ENCODE results near the gene BCAT1. TPM values are rescaled to one million over a fixed set of nuclear protein-coding genes. Genes with fewer than 3 reads are reported as not detected.

Gene BCAT1
- total and polyA plus RNA-seq, 9 of the 15 experiments (the other 6 are each of a cell fraction or from before 2014, with no cell fraction given) = 38.5 to 157 (median 66.8) TPM

DNA sequence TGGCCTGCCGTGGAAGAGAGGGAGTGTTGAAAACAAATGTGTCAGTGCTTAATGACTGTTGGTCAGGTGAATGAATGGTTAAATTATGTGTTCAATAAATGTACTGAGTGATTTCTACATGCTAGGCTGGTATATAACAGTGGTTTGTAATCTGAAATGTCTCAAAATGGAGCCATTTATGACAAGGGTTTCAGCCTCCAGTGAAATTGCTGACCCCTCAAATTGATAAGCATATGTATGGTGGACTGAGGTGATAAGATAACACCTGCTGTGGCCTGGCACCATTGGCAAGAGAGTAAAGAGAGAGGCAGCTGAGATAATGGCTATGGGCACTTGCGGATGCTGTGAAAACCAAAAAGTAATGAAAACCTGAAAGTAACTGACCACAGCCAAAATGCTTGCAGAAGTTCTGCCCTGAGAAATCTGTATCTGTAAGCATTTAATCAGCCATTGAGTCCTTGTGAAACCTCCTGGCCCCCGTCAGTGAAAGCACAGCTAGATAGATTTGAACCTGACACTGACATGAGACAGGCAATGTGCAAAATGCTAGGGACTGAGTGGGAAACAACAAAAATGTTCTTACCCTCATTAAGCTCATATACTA is 1.4 kb upstream of the BCAT1 start (continued):
- TF ChIP-seq, protein P1, sequence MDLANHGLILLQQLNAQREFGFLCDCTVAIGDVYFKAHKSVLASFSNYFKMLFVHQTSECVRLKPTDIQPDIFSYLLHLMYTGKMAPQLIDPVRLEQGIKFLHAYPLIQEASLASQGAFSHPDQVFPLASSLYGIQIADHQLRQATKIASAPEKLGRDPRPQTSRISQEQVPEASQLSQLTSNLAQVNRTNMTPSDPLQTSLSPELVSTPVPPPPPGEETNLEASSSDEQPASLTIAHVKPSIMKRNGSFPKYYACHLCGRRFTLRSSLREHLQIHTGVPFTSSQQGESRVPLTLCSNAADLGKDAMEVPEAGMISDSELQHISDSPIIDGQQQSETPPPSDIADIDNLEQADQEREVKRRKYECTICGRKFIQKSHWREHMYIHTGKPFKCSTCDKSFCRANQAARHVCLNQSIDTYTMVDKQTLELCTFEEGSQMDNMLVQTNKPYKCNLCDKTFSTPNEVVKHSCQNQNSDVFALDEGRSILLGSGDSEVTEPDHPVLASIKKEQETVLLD (IDR thresholded peaks at IDR 0.05) = 0 out of 2 replicates have a peak, but pooled peaks have one; percentile 42
- TF ChIP-seq CBFA2T2 (conservative IDR thresholded peaks at IDR 0.05) (peak; percentile 83), SLC30A9 (CRISPR knock-in tag; IDR thresholded peaks at IDR 0.05) (no peak), PTRF (tag; IDR thresholded peaks at IDR 0.05) (peak; percentile 66), ZNF583 (CRISPR knock-in tag; IDR thresholded peaks at IDR 0.05) (peak; percentile 33; the same call in 1 of the 2 replicates), ZNF239 (CRISPR knock-in tag; IDR thresholded peaks at IDR 0.05) (peak; percentile 49), GTF2E2 (tag; IDR thresholded peaks at IDR 0.05) (no peak), ATF1 (CRISPR knock-in tag; IDR thresholded peaks at IDR 0.05) (no peak), ATF1 (tag; IDR thresholded peaks at IDR 0.05) (peak; percentile 51), ZNF408 (CRISPR knock-in tag; IDR thresholded peaks at IDR 0.05; ENCODE audit: low read depth) (no peak), NFRKB (IDR thresholded peaks at IDR 0.05; ENCODE audit: low read depth) (peak; percentile 42; the same call in 1 of the 2 replicates), ZSCAN32 (CRISPR knock-in tag; IDR thresholded peaks at IDR 0.05) (no peak), STAT5A (IDR thresholded peaks at IDR 0.05; ENCODE audit: borderline replicate concordance, low read length) (peak; percentile 68), PYGO2 (tag; IDR thresholded peaks at IDR 0.05) (peak; percentile 59; the same call in 1 of the 2 replicates), ELF2 (CRISPR knock-in tag; IDR thresholded peaks at IDR 0.05) (peak; percentile 49; the same call in 1 of the 2 replicates), PHF20 (IDR thresholded peaks at IDR 0.05; ENCODE audit: partially characterized antibody) (no peak), FOXJ2 (tag; IDR thresholded peaks at IDR 0.05) (peak; percentile 67), SMARCA4 (IDR thresholded peaks at IDR 0.05) (peak; percentile 81), HDAC1 (IDR thresholded peaks at IDR 0.05) (peak; percentile 19 to 52; a peak in 1 of 4 replicates), ZNF589 (CRISPR knock-in tag; IDR thresholded peaks at IDR 0.05; ENCODE audit: low read depth) (no peak), DDX20 (tag; IDR thresholded peaks at IDR 0.05; ENCODE audit: low read depth) (peak; percentile 55; the same call in 1 of the 2 replicates), BRCA1 (IDR thresholded peaks at IDR 0.05) (no peak), BRCA1 (CRISPR knock-in tag; IDR thresholded peaks at IDR 0.05) (no peak)
- TF ChIP-seq, protein P2, sequence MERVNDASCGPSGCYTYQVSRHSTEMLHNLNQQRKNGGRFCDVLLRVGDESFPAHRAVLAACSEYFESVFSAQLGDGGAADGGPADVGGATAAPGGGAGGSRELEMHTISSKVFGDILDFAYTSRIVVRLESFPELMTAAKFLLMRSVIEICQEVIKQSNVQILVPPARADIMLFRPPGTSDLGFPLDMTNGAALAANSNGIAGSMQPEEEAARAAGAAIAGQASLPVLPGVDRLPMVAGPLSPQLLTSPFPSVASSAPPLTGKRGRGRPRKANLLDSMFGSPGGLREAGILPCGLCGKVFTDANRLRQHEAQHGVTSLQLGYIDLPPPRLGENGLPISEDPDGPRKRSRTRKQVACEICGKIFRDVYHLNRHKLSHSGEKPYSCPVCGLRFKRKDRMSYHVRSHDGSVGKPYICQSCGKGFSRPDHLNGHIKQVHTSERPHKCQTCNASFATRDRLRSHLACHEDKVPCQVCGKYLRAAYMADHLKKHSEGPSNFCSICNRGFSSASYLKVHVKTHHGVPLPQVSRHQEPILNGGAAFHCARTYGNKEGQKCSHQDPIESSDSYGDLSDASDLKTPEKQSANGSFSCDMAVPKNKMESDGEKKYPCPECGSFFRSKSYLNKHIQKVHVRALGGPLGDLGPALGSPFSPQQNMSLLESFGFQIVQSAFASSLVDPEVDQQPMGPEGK (CRISPR knock-in tag; IDR thresholded peaks at IDR 0.05; ENCODE audit: borderline replicate concordance) = no peak
- TF ChIP-seq, protein P3, sequence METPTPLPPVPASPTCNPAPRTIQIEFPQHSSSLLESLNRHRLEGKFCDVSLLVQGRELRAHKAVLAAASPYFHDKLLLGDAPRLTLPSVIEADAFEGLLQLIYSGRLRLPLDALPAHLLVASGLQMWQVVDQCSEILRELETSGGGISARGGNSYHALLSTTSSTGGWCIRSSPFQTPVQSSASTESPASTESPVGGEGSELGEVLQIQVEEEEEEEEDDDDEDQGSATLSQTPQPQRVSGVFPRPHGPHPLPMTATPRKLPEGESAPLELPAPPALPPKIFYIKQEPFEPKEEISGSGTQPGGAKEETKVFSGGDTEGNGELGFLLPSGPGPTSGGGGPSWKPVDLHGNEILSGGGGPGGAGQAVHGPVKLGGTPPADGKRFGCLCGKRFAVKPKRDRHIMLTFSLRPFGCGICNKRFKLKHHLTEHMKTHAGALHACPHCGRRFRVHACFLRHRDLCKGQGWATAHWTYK (CRISPR knock-in tag; IDR thresholded peaks at IDR 0.05) = 0 out of 2 replicates have a peak, but pooled peaks have one; percentile 77
- TF ChIP-seq, protein P4, sequence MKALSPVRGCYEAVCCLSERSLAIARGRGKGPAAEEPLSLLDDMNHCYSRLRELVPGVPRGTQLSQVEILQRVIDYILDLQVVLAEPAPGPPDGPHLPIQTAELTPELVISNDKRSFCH (CRISPR knock-in tag; IDR thresholded peaks at IDR 0.05) = no peak
- TF ChIP-seq, protein P4 (tag; IDR thresholded peaks at IDR 0.05) = peak; percentile 94
